Right atrium auricular region (tissue), 2 donors: ENCODE data around the gene CASTOR1. TPM values are rescaled to one million over a fixed set of nuclear protein-coding genes. Genes with fewer than 3 reads are reported as not detected.

Experiments
- DNase-seq: peaks from one replicate; pipeline ENCODE4 v3.0.0-alpha.2; 2019; ENCODE audit warnings: low spot score
- H3K27ac ChIP-seq, 2 donors: fragments of 200-600 bp; sonication (generic); 1 replicate in 1 of 2; 2 replicates in 1 of 2; pipeline ENCODE4 v1.5.1; 2016 to 2019
- H3K27me3 ChIP-seq, 2 donors: fragments of 200-600 bp; sonication (generic); one replicate each; pipeline versions ENCODE4 v1.5.1 to v1.6.0; 2017 to 2019
- H3K36me3 ChIP-seq: fragments of 200-600 bp; sonication (generic); one replicate; pipeline ENCODE4 v1.5.1; 2016
- H3K4me1 ChIP-seq, 2 donors: fragments of 200-600 bp; sonication (generic); one replicate each; pipeline versions ENCODE4 v1.5.1 to v1.6.0; 2017 to 2019
- H3K4me3 ChIP-seq, 2 donors: fragments of 200-600 bp; sonication (generic); 1 replicate in 1 of 2; 2 replicates in 1 of 2; pipeline ENCODE4 v1.5.1; 2017 to 2019; ENCODE audit warnings: mild to moderate bottlenecking in 1 of 2, moderate library complexity in 1 of 2
- H3K9me3 ChIP-seq, 2 donors: fragments of 200-600 bp; sonication (generic); one replicate each; pipeline ENCODE4 v1.5.1; 2019
- CTCF ChIP-seq, 2 donors: fragments of 200-600 bp; sonication (generic); IDR thresholded peaks; one replicate each; pipeline ENCODE4 v1.5.1; 2019; ENCODE audit warnings: antibody characterized with exemption in 2 of 2
- total RNA-seq, 2 donors: library from RNA; depleted of rRNA; stranded (reverse); fragments of >200 nt; gene quantifications; one replicate each; pipeline ENCODE4 v1.1.0, GENCODE V29; 2016

Gene CASTOR1
- total RNA-seq, 2 donors from 2014 or later: 8.1 to 12.5 TPM

GRCh38 chr22:30285176-30285845 lies 4.0 kb downstream of the CASTOR1 start:
- Histone ChIP-seq H3K27me3 (no peaks in the 10 kb centered on the region), H3K36me3 (no peaks in the 10 kb centered on the region), H3K4me3 (no peak overlapping the region), H3K4me1 (peaks cover 0 to 26% of the 10 kb centered on the region in 2 donors), H3K27ac (no peak overlapping the region), H3K9me3 (no peaks in the 10 kb centered on the region)
- TF ChIP-seq CTCF (IDR thresholded peaks at IDR 0.05): no peak
- no peak for DNase-seq

- no peak for DNase-seq
These were observed 4.6 kb downstream of the CASTOR1 start for GRCh38 chr22:30284666-30285065.

GRCh38 chr22:30284172-30284571 lies 5.1 kb downstream of the CASTOR1 start:
- DNase-seq: no peak

More at GRCh38 chr22:30284666-30285065, 4.6 kb downstream of the CASTOR1 start:
- no peak overlapping the region for H3K4me3 ChIP-seq
- H3K36me3 ChIP-seq: no peaks in the 10 kb centered on the region
- H3K9me3 ChIP-seq: no peaks in the 10 kb centered on the region
- no peaks in the 10 kb centered on the region for H3K27me3 ChIP-seq
- peaks cover 0 to 20% of the 10 kb centered on the region in 2 donors for H3K4me1 ChIP-seq
- TF ChIP-seq CTCF (IDR thresholded peaks at IDR 0.05): no peak
- no peak overlapping the region for H3K27ac ChIP-seq

GRCh38 chr22:30283342-30283741 lies 6.0 kb downstream of the CASTOR1 start:
- H3K36me3 ChIP-seq: no peaks in the 10 kb centered on the region
- DNase-seq: no peak
- H3K27ac ChIP-seq: no peak overlapping the region
- H3K27me3 ChIP-seq: no peaks in the 10 kb centered on the region
- H3K4me1 ChIP-seq: peaks cover 0 to 13% of the 10 kb centered on the region in 2 donors
- TF ChIP-seq CTCF (IDR thresholded peaks at IDR 0.05): no peak
- H3K4me3 ChIP-seq: no peak overlapping the region
- H3K9me3 ChIP-seq: no peaks in the 10 kb centered on the region

More at GRCh38 chr22:30284172-30284571, 5.1 kb downstream of the CASTOR1 start:
- Histone ChIP-seq H3K36me3 (no peaks in the 10 kb centered on the region), H3K27ac (no peak overlapping the region), H3K4me1 (peaks cover 0 to 20% of the 10 kb centered on the region in 2 donors), H3K27me3 (no peaks in the 10 kb centered on the region), H3K4me3 (no peak overlapping the region), H3K9me3 (no peaks in the 10 kb centered on the region)
- TF ChIP-seq CTCF (IDR thresholded peaks at IDR 0.05): no peak

- Histone ChIP-seq H3K4me1 (peaks cover 0 to 13% of the 10 kb centered on the region in 2 donors), H3K27ac (no peak overlapping the region), H3K27me3 (no peaks in the 10 kb centered on the region), H3K36me3 (no peaks in the 10 kb centered on the region), H3K9me3 (no peaks in the 10 kb centered on the region), H3K4me3 (no peak overlapping the region)
- no peak for TF ChIP-seq CTCF (IDR thresholded peaks at IDR 0.05)
- DNase-seq: no peak
These were observed 6.7 kb downstream of the CASTOR1 start for GRCh38 chr22:30282616-30283046.

GRCh38 chr22:30280505-30280904 lies 8.8 kb downstream of the CASTOR1 start:
- DNase-seq: no peak
- H3K9me3 ChIP-seq: no peaks in the 10 kb centered on the region
- H3K27me3 ChIP-seq: no peaks in the 10 kb centered on the region
- peaks cover 0 to 14% of the 10 kb centered on the region in 2 donors for H3K4me1 ChIP-seq
- H3K36me3 ChIP-seq: no peaks in the 10 kb centered on the region
- H3K4me3 ChIP-seq: no peak overlapping the region
- TF ChIP-seq CTCF (IDR thresholded peaks at IDR 0.05): no peak
- no peak overlapping the region for H3K27ac ChIP-seq
